AG10803 (cell line): ENCODE measurements around the gene RAB37.

Experiments
- DNase-seq: peaks from one replicate; pipeline ENCODE4 v3.0.0; 2010; ENCODE audit warnings: low read depth
- H3K4me3 ChIP-seq: 2 replicates; pipeline ENCODE4 v1.5.1; 2011; ENCODE audit warnings: mild to moderate bottlenecking, low read length, control low read depth
- TF ChIP-seq, protein P1 (sequence below): conservative IDR thresholded peaks from 2 replicates; pipeline ENCODE4 v1.5.1; 2011; ENCODE audit warnings: mild to moderate bottlenecking, low read length, control low read depth, inconsistent platforms

Gene RAB37

DNA sequence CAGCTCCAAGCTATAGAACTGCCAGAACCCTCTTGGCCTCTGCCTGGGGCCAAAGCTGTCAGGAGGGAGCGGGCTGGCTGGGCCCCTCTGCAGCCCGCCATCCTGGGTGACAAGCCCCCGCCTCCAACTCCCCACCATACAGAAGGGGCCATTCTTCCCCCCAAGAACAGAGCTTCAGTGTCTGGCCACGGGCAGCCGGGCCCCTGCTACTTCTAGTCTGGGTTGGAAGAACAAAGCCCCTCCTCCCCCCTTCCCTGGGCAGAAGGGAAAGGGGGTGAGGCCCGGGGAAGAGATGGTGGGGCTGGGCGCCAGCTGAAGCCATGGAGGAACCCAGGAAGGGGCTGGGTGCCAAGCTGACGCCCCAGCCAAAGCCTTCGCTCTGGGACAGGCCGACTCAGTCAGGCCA is 30.1 kb downstream of the RAB37 start:
- no peak overlapping the region for H3K4me3 ChIP-seq
- no peak for DNase-seq
- TF ChIP-seq, protein P1, sequence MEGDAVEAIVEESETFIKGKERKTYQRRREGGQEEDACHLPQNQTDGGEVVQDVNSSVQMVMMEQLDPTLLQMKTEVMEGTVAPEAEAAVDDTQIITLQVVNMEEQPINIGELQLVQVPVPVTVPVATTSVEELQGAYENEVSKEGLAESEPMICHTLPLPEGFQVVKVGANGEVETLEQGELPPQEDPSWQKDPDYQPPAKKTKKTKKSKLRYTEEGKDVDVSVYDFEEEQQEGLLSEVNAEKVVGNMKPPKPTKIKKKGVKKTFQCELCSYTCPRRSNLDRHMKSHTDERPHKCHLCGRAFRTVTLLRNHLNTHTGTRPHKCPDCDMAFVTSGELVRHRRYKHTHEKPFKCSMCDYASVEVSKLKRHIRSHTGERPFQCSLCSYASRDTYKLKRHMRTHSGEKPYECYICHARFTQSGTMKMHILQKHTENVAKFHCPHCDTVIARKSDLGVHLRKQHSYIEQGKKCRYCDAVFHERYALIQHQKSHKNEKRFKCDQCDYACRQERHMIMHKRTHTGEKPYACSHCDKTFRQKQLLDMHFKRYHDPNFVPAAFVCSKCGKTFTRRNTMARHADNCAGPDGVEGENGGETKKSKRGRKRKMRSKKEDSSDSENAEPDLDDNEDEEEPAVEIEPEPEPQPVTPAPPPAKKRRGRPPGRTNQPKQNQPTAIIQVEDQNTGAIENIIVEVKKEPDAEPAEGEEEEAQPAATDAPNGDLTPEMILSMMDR: no peak

DNA sequence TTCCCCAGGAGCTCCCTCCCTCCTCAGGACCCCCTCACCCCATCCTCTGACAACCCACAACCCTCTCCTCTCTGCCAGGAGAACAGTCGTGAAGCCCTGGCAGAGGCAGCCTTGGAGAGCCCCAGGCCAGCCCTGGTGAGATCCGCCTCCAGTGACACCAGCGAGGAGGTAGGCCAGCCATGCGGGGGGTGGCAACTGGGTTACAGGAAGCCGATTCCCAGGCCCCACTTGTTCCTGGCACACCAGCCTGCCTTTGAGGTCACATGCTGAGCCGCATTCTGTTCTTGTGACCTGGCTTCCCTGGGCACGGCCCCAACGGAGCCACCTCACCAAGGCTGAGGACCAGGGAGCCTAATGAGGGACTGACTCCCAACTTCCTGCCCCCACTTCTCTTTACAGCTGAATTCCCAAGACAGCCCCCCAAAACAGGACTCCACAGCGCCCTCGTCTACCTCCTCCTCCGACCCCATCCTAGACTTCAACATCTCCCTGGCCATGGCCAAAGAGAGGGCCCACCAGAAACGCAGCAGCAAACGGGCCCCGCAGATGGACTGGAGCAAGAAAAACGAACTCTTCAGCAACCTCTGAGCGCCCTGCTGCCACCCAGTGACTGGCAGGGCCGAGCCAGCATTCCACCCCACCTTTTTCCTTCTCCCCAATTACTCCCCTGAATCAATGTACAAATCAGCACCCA is 31.2 kb downstream of the RAB37 start:
- DNase-seq: peak; percentile 84
- TF ChIP-seq, protein P1: no peak
- no peak overlapping the region for H3K4me3 ChIP-seq

DNA sequence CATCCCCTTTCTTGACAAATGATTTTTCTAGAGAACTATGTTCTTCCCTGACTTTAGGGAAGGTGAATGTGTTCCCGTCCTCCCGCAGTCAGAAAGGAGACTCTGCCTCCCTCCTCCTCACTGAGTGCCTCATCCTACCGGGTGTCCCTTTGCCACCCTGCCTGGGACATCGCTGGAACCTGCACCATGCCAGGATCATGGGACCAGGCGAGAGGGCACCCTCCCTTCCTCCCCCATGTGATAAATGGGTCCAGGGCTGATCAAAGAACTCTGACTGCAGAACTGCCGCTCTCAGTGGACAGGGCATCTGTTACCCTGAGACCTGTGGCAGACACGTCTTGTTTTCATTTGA is 31.7 kb downstream of the RAB37 start:
- no peak overlapping the region for H3K4me3 ChIP-seq
- DNase-seq: no peak
- TF ChIP-seq, protein P1: no peak

DNA sequence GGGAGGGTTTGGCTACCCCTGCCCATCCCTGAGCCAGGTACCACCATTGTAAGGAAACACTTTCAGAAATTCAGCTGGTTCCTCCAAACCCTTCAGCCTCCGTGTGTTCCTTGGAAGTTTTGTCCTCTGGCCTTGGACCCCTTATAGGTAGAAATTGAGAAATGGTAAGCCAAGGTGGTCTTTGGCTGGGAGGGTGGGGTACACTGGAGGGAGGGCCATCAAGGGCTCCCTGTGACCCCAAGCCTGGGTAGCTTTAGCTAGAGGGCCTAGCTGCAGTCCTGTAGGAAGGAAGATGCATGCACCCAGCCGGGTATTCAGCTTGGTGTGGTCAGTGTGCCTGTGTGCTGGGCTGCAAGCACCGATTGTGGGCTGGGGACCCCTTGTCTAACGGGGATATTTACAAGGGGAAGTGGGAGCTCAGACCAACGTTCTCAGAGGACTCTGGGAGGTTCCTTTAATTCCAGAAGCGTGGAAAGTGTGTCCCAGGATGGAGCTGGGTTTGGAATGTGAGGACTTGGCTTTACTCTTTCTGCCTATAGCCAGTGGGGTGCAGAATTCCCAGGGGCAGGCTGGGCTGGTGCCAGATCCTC is 32.3 kb downstream of the RAB37 start:
- no peak overlapping the region for H3K4me3 ChIP-seq
- DNase-seq: no peak
- TF ChIP-seq, protein P1: no peak

DNA sequence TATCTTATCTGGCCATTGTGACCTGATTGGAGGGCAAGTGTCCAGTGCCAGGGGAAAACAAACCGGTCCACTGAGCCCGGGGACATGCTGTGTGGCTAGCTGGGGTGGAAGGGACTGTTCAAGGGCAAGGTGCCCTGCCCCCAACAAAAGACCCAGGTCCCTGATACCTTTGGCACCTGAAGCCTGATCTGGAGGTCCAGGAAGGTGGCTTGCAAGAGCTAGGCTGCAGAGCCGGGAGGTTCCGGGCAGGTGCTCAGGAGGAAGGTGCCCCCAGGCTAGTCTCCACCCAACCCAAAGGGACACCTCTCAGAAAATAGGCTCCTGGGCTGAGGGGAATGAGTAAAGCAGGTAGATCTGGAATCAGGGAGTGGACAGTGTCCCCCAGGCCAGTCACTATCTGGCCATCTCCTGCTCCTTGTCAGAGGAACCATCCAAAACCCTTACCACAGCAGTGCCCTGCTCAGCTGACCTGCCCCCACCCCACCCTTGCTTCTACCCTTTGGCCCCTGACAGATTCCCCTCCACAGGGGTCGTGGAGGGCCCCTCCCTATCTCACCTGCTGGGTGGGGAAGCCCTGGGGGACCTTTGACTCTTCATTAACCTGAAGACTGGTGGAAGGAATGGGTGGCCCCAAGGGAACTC is 32.9 kb downstream of the RAB37 start:
- TF ChIP-seq, protein P1: no peak
- no peak for DNase-seq
- H3K4me3 ChIP-seq: no peak overlapping the region

DNA sequence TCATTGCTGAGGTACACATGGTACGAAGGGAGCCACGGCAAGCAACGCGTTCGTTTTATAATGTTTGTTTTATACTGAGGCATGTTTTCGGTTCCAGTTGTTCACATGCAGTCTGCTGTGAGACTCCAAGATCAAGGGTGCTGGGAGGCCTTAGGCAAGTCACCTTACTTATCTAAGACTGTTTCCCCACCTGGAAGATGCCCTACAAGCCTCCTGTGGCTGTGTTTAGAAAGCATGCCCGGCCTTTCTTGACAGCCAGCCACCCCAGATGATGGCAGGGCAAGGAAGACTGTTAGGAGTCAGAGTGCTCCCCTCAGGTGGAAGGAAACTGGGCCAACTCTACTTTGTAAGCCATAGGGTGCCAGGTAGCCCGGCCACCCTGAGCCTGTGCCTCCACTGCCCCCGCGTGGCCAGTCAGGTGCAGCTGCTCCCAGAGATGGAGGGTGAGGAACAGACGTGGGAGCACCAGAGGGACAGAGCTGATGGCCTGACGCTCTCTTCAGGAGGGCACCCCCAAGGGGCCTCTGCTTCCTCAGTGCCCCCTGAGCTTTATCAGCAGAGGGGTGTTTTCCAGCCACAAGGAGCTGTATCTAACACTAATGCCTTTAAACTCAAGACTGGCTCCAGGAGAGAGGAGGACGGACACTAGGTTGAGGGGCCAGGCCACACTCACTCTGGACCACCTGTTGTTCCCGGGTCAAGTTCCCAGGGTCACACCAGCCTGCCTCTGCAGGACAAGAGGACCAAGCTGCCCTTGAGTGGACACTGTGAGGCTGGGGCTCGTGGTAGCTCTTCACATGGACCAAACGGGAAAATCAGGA is 33.7 kb downstream of the RAB37 start:
- TF ChIP-seq, protein P1: peak; percentile 62
- DNase-seq: no peak
- H3K4me3 ChIP-seq: no peak overlapping the region
